GM18526 (cell line): ENCODE results near the gene OGDHL.

Source experiments
- POLR2A ChIP-seq: IDR thresholded peaks from 3 replicates; pipeline ENCODE4 v1.6.1; 2011; ENCODE audit not compliant: insufficient read length; ENCODE audit errors: extremely low read depth

OGDHL gene

GRCh38 chr10:49688920-49689319 is 73.2 kb downstream of the OGDHL start:
- no peak for TF ChIP-seq POLR2A

GRCh38 chr10:49688261-49688846 is 73.8 kb downstream of the OGDHL start:
- no peak for TF ChIP-seq POLR2A

- TF ChIP-seq POLR2A: no peak
Measured at GRCh38 chr10:49686651-49687050, 75.5 kb downstream of the OGDHL start.
